HCT116 (cell line): ENCODE measurements around the gene CAMK2A. TPM values are rescaled to one million over a fixed set of nuclear protein-coding genes. Genes with fewer than 3 reads are reported as not detected.

Source experiments
- ATAC-seq: fragments of 200-7000 bp; cut with Tn5 transposase; 2 replicates; pipeline ENCODE4 v1.9.1; 2020; ENCODE audit warnings: mild to moderate bottlenecking, moderate library complexity
- BruUV-seq: library from RNA; stranded (reverse); fragments of 400-500 nt; replicated peaks from 2 replicates; lab custom pipeline; 2021; lab: Mats Ljungman, UMichigan
- CTCF ChIA-PET: fragments of 300-600 bp; sonication (Branson Sonifier 250); formaldehyde crosslinking; loops from one replicate; lab custom pipeline; 2021; ENCODE audit warnings: antibody characterized with exemption; lab: Charles Lee
- POLR2A ChIA-PET: fragments of 300-600, 350-600 bp; sonication (Branson Sonifier 250); formaldehyde crosslinking; loops from one replicate; lab custom pipeline; 2021; ENCODE audit warnings: antibody characterized with exemption; lab: Charles Lee
- RAD21 ChIA-PET, 2 experiments: fragments of 300-600 bp; sonication (Branson Sonifier 250); formaldehyde crosslinking; loops; one replicate each; lab custom pipeline; 2023; ENCODE audit warnings: low total read pairs in 2 of 2; ENCODE audit not compliant: uncharacterized antibody in 2 of 2, unreplicated experiment in 2 of 2, low non-redundant PET in 1 of 2; lab: Charles Lee
- DNase-seq: peaks from one replicate; pipeline ENCODE4 v3.0.0-alpha.2; 2010; ENCODE audit warnings: low read depth, low spot score
- H2AFZ ChIP-seq: fragments of 200-600 bp; shearing (Covaris generic), sonication (generic); 2 replicates; pipeline ENCODE4 v1.6.1; 2017; ENCODE audit warnings: low read depth, mixed run types, mixed read lengths, antibody characterized with exemption, low read length; ENCODE audit not compliant: poor library complexity, severe bottlenecking
- H3K27ac ChIP-seq: 2 replicates; pipeline ENCODE4 v1.5.1; 2012; ENCODE audit warnings: low read depth, low read length
- H3K27me3 ChIP-seq: fragments of 200-600 bp; sonication (generic); 2 replicates; pipeline ENCODE4 v1.6.1; 2016; ENCODE audit warnings: mixed run types, low read length, mixed read lengths; ENCODE audit not compliant: insufficient read depth
- H3K36me3 ChIP-seq, 2 experiments: fragments of 200-500 bp in 1 of 2; fragments of 200-600 bp in 1 of 2; sonication (Bioruptor generic) in 1 of 2; sonication (generic) in 1 of 2; 2 replicates each; pipeline versions ENCODE4 v1.5.1 to v1.6.1; 2014 to 2016; ENCODE audit warnings: low read length in 2 of 2, inconsistent platforms in 1 of 2, mixed read lengths in 1 of 2, mixed run types in 1 of 2; ENCODE audit not compliant: insufficient read depth in 2 of 2, control insufficient read depth in 1 of 2
- H3K4me1 ChIP-seq, 2 experiments: fragments of 200-600 bp in 1 of 2; sonication (generic) in 1 of 2; 2 replicates each; pipeline versions ENCODE4 v1.5.1 to v1.6.1; 2012 to 2017; ENCODE audit warnings: low read length in 2 of 2, inconsistent platforms in 1 of 2, mild to moderate bottlenecking in 1 of 2, mixed read lengths in 1 of 2, mixed run types in 1 of 2, moderate library complexity in 1 of 2; ENCODE audit not compliant: insufficient read depth in 2 of 2, control insufficient read depth in 1 of 2
- H3K4me2 ChIP-seq: fragments of 200-600 bp; sonication (generic); 2 replicates; pipeline ENCODE4 v1.6.1; 2017; ENCODE audit warnings: mixed run types, low read length, mixed read lengths
- H3K4me3 ChIP-seq, 2 experiments: fragments of 200-600 bp in 1 of 2; sonication (generic) in 1 of 2; replicated peaks in 1 of 2; 2 replicates each; pipeline ENCODE4 v1.5.1; 2011 to 2016; ENCODE audit warnings: low read length in 2 of 2, control low read depth in 1 of 2, low read depth in 1 of 2, mild to moderate bottlenecking in 1 of 2, mixed read lengths in 1 of 2, mixed run types in 1 of 2
- H3K79me2 ChIP-seq: fragments of 200-600 bp; sonication (generic); 2 replicates; pipeline ENCODE4 v1.6.1; 2017; ENCODE audit warnings: mild to moderate bottlenecking, mixed run types, low read length, moderate library complexity, mixed read lengths; ENCODE audit not compliant: insufficient read depth
- H3K9ac ChIP-seq: fragments of 200-600 bp; sonication (generic); 2 replicates; pipeline ENCODE4 v1.6.1; 2016; ENCODE audit warnings: low read length, mixed read lengths
- H3K9me2 ChIP-seq: fragments of 200-600 bp; sonication (generic), shearing (Covaris generic); 2 replicates; pipeline ENCODE4 v1.6.1; 2017; ENCODE audit warnings: mixed run types, mild to moderate bottlenecking, moderate library complexity; ENCODE audit not compliant: insufficient read depth
- H3K9me3 ChIP-seq, 2 experiments: fragments of 200-500 bp in 1 of 2; fragments of 200-600 bp in 1 of 2; sonication (Bioruptor generic) in 1 of 2; sonication (generic) in 1 of 2; 2 replicates each; pipeline ENCODE4 v1.6.1; 2014 to 2017; ENCODE audit warnings: low read length in 2 of 2, mixed read lengths in 2 of 2, inconsistent platforms in 1 of 2, low read depth in 1 of 2, mild to moderate bottlenecking in 1 of 2, mixed run types in 1 of 2, moderate library complexity in 1 of 2; ENCODE audit not compliant: control insufficient read depth in 1 of 2, insufficient read depth in 1 of 2
- H4K20me1 ChIP-seq: fragments of 200-600 bp; sonication (generic), shearing (Covaris generic); 2 replicates; pipeline ENCODE4 v1.6.1; 2017; ENCODE audit warnings: mixed run types, mild to moderate bottlenecking, moderate library complexity; ENCODE audit not compliant: insufficient read depth
- CBX3 ChIP-seq: IDR thresholded peaks from 2 replicates; pipeline ENCODE4 v1.6.1; 2012; ENCODE audit warnings: low read depth
- FOSL1 ChIP-seq: IDR thresholded peaks from 2 replicates; pipeline ENCODE4 v1.6.1; 2012; ENCODE audit warnings: low read depth
- POLR2A ChIP-seq: IDR thresholded peaks from 2 replicates; pipeline ENCODE4 v1.7.0; 2011; ENCODE audit warnings: borderline replicate concordance; ENCODE audit not compliant: insufficient read depth, insufficient read length; ENCODE audit errors: extremely low read depth
- SIN3A ChIP-seq: IDR thresholded peaks from 2 replicates; pipeline ENCODE4 v1.6.1; 2012; ENCODE audit warnings: low read depth
- SRF ChIP-seq: IDR thresholded peaks from 2 replicates; pipeline ENCODE4 v1.6.1; 2012; ENCODE audit warnings: low read depth
- TCF7L2 ChIP-seq: IDR thresholded peaks from 2 replicates; pipeline ENCODE4 v1.7.0; 2011; ENCODE audit warnings: borderline replicate concordance, inconsistent platforms; ENCODE audit not compliant: insufficient read depth, insufficient read length; ENCODE audit errors: extremely low read depth
- intact Hi-C: fragments of 100-400 bp; cut with micrococcal nuclease; formaldehyde crosslinking; loops from 2 replicates; pipeline ENCODE4 v1.10.0; 2022
- total RNA-seq: library from RNA; stranded (reverse); gene quantifications from one replicate; pipeline ENCODE4 v1.2.1, GENCODE V29; 2021; ENCODE audit not compliant: unreplicated experiment

CAMK2A gene
- total RNA-seq, 1 experiment from 2014 or later, result not detected

- Histone ChIP-seq H2AFZ (no peak overlapping the region), H3K9me2 (no peaks in the 10 kb centered on the region), H3K9ac (no peak overlapping the region), H3K4me1 (no peaks in the 10 kb centered on the region), H3K4me3 (no peak overlapping the region), H3K9me3 (no peaks in the 10 kb centered on the region), H4K20me1 (no peaks in the 10 kb centered on the region), H3K4me2 (no peak overlapping the region), H3K27me3 (no peaks in the 10 kb centered on the region), H3K79me2 (no peaks in the 10 kb centered on the region), H3K36me3 (no peaks in the 10 kb centered on the region), H3K27ac (no peak overlapping the region)
- ATAC-seq (no peak), DNase-seq (no peak)
- intact Hi-C loops, result no loop called here
- no TSS peak for BruUV-seq
- TF ChIP-seq SRF (no peak), TCF7L2 (no peak)
- RAD21 ChIA-PET, result no interaction called here
- CTCF ChIA-PET, result interaction anchor here (1.1 to 1.8 kb wide), 2 partner anchors 16 to 42 kb away, joined by 4 read pairs; no protein-coding TSS in a partner anchor
- POLR2A ChIA-PET, result no interaction called here
These were observed 19.7 kb upstream of the CAMK2A start for GRCh38 chr5:150309101-150309885.

- Histone ChIP-seq H3K4me3 (no peak overlapping the region), H3K9me3 (no peaks in the 10 kb centered on the region), H3K36me3 (no peaks in the 10 kb centered on the region), H4K20me1 (no peaks in the 10 kb centered on the region), H3K79me2 (no peaks in the 10 kb centered on the region), H3K4me2 (no peak overlapping the region), H3K4me1 (peaks cover 0 to 2% of the 10 kb centered on the region in 2 experiments; a peak in 1 of 4 replicates), H2AFZ (no peak overlapping the region), H3K27ac (no peak overlapping the region), H3K9me2 (no peaks in the 10 kb centered on the region), H3K27me3 (no peaks in the 10 kb centered on the region), H3K9ac (no peak overlapping the region)
- ChIA-PET RAD21 (no interaction called here), POLR2A (no interaction called here), CTCF (no interaction called here)
- no peak for ATAC-seq
- intact Hi-C loops, result no loop called here
- DNase-seq, result no peak
- no TSS peak for BruUV-seq
- TF ChIP-seq TCF7L2 (no peak), FOSL1 (no peak), SIN3A (no peak), POLR2A (no peak), CBX3 (no peak)
These were observed 18.2 kb upstream of the CAMK2A start for GRCh38 chr5:150307617-150308426.
